Right ventricle myocardium inferior (tissue), 1 donor: ENCODE results near the gene CCR9. TPM values are rescaled to one million over a fixed set of nuclear protein-coding genes. Genes with fewer than 3 reads are reported as not detected.

ENCODE experiments used
- ATAC-seq: fragments of 200-7000 bp; cut with Tn5 transposase; one replicate; pipeline ENCODE4 v1.9.1; 2020; ENCODE audit warnings: mild to moderate bottlenecking, moderate library complexity
- DNase-seq: peaks from one replicate; pipeline ENCODE4 v3.0.0; 2021; ENCODE audit errors: missing footprints
- intact Hi-C: fragments of 100-400 bp; cut with DNase I; formaldehyde crosslinking; loops from one replicate; pipeline ENCODE4 v1.11.0; 2022
- total RNA-seq: library from RNA; stranded (reverse); fragmentation: NEBNext Ultra II Directional; extraction: Animal tissue kit (Norgen Biotek cat#: 25700); gene quantifications from one replicate; pipeline ENCODE4 v1.2.1, GENCODE V29; 2021
- donor health status: DM: no; HTN: yes; CAD: no; lungs with severe emphysema.

CCR9 gene
- total RNA-seq, 1 donor from 2014 or later = not detected

DNA sequence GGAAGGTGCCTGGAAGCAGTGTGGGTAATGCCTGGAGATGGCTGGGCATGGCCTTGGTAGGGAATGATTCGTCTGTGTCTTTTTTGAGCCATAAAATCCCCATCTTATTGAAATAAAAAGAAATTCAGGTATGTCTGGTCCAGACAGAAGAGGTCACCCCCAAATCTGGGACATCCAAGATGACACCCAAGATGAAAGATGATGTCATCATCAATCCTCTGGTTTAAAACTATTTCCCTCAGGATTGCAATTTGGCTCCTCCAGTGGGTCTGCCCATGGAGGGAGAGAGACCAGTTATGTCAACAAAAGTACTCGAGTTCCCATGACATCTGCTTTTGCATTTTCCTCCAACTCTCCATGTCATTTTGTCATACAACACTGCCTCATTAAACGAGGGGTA, 16.7 kb upstream of the CCR9 start:
- intact Hi-C loops = no loop called here
- DNase-seq (no peak), ATAC-seq (no peak)

GRCh38 chr3:45870099-45870498, 16.2 kb upstream of the CCR9 start:
- DNase-seq (no peak), ATAC-seq (no peak)
- intact Hi-C loops = no loop called here

- intact Hi-C loops = no loop called here
Measured at GRCh38 chr3:45871780-45872179, 14.6 kb upstream of the CCR9 start.

GRCh38 chr3:45872569-45872968, 13.8 kb upstream of the CCR9 start:
- no peak for DNase-seq
- no peak for ATAC-seq
- intact Hi-C loops = no loop called here

More at GRCh38 chr3:45871780-45872179, 14.6 kb upstream of the CCR9 start:
- DNase-seq = no peak
- no peak for ATAC-seq

DNA sequence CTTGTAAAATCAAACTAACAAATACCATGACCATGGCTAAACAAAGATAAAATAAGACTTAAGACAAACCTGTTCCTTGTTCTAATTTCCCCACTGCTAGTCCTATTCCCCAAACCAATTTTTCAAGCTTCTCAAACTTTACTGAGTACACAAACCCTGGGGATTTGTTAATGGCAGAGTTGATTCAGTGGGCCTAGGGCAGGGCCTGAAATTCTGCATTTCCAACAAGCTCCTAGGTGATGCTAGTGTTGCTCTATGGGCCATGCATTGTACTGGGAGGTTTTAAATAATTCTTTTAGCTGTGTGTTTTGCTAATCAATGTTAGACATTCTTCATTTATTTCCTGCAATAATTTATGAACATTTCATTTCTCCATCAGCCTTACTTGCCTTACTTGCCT, 13.3 kb upstream of the CCR9 start:
- intact Hi-C loops = no loop called here
- ATAC-seq = no peak
- no peak for DNase-seq

- intact Hi-C loops = no loop called here
- DNase-seq = no peak
- no peak for ATAC-seq
Measured at GRCh38 chr3:45873638-45874037, 12.7 kb upstream of the CCR9 start.

DNA sequence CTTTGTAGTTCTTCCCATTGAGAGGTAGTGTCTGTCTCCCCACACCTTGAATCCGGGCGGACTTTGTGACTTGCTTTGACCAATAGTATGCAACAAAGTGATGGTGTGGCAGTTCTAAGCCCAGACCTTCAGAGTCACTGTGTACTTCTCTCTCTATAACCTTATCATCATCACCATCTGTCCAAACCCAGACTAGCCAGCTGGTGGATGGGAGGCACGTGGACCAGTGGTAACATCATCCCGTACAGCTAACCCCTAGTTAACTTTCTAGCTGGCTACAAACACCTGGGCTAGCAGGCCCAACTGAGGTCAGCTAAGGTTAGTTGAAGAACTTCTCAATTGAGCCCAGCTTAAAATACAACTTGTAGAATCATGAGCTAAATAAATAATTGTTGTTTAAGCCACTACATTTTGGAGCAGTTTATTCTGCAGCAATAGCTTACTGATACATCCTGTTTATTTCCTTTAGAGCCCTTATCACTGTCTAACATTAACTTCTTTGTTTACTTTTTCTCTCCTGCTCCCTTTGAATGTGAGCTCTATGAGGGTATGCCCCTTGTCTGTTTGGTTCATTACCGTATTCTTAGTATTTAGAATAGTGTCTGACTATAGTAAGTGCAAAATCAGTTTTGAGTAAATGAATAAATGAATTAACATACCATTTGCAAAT, 11.5 kb upstream of the CCR9 start:
- intact Hi-C loops = no loop called here
- DNase-seq = no peak
- ATAC-seq = no peak

GRCh38 chr3:45878124-45878523, 8.2 kb upstream of the CCR9 start:
- DNase-seq (no peak), ATAC-seq (no peak)
- intact Hi-C loops = no loop called here

- DNase-seq (no peak), ATAC-seq (no peak)
- intact Hi-C loops = no loop called here
Measured at GRCh38 chr3:45880725-45881077, 5.6 kb upstream of the CCR9 start.

GRCh38 chr3:45881078-45882022, 5.0 kb upstream of the CCR9 start:
- intact Hi-C loops = no loop called here
- ATAC-seq = peak; percentile 65
- no peak for DNase-seq

- DNase-seq (no peak), ATAC-seq (no peak)
- intact Hi-C loops = no loop called here
Measured at GRCh38 chr3:45884368-45885201, 1.8 kb upstream of the CCR9 start.

GRCh38 chr3:45887285-45887684, 942 bp downstream of the CCR9 start:
- ATAC-seq (no peak), DNase-seq (no peak)
- intact Hi-C loops = no loop called here

GRCh38 chr3:45887759-45888511, 1.6 kb downstream of the CCR9 start:
- no peak for ATAC-seq
- intact Hi-C loops = no loop called here
- DNase-seq = no peak

DNA sequence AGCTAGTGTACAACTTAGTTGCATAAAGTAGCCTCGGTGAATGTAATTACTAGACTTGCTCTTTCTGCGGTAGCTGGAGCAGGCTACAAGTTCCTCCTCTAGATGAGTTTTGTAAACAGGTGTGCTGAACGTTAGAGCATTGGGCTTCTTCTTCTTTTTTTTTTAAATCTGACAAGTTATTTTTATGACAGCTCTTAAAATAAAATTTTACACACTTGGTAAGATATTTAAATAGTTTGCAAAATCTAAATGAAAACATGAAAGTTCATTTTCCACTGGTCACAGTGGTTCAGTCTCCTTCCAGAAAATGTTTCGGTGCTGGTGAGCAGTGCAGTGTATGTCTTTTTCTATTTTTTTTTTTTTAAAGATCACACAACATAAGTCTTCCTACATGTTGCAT, 3.0 kb downstream of the CCR9 start:
- intact Hi-C loops = no loop called here
- DNase-seq (no peak), ATAC-seq (no peak)

DNA sequence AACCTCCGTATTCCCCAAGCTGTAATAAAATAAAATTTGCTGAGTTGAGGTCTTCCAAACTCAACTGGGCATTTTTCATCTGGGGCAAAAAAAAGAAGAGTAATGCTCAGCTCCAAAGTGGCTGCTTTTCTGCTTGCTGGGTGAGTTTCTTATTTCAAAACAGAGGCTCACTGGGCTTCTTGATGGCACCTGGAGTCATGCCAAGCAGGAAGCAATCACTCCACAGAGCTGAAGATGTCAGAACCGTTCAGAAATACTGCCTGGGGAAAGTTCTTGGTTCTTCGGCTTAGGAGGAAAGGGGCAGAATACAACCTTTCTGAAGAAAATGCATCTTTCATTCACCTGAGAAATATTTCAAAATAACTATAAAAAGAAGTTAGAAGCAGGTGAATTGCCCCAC, 4.1 kb downstream of the CCR9 start:
- intact Hi-C loops = no loop called here
- DNase-seq = no peak
- no peak for ATAC-seq

GRCh38 chr3:45892161-45892560, 5.8 kb downstream of the CCR9 start:
- intact Hi-C loops = no loop called here
- no peak for DNase-seq
- ATAC-seq = no peak

- ATAC-seq (no peak), DNase-seq (no peak)
- intact Hi-C loops = no loop called here
Measured at GRCh38 chr3:45894015-45894414, 7.7 kb downstream of the CCR9 start.

DNA sequence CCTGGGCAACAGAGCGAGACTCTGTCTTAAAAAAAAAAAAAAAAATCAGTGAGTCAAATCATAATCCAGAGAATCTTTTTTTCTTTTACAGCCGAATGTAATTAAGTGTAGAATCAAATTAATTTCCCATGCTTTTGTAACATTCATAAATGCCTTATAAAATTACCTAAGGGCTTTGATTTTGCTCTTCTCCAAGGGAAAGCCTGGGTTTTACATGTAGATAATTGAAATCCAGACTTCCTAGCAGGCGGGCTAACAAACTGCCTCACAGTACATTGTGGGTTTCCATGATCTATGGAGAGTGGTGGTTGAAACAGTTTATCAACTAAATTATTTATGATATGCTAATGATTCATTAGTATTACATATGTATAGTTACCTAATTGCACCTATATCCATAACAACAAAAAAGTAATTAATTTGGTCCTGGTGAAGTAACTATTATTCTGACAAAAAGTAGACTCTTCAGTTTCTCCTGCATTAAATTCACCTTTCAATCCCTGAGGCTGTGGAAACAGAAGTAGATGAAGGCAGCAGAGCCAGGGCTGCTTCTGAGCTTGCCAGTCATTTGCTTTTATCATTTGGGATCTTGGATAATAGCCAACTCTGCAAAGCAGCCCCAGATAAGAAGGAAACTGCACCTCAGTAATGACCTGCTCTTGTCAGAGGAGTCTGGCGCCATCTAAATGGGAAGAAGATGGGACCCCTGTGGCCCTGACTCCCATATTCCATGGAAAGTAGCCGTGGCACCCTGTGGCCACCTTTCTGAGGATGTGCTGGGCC, 9.5 kb downstream of the CCR9 start:
- ATAC-seq (no peak), DNase-seq (no peak)
- intact Hi-C loops = no loop called here
